Dermis microvascular lymphatic vessel endothelial cell (primary cell): ENCODE results near the gene CA12. TPM values are rescaled to one million over a fixed set of nuclear protein-coding genes. Genes with fewer than 3 reads are reported as not detected.

Experiments used
- DNase-seq, 2 donors: peaks; one replicate each; pipeline versions ENCODE4 v3.0.0 to v3.0.0-alpha.2; 2010; ENCODE audit warnings: low read depth in 2 of 2
- total RNA-seq: library from RNA; depleted of rRNA; stranded (reverse); fragments of >200 nt; gene quantifications from 2 replicates; pipeline ENCODE4 v1.2.1, GENCODE V29; 2014

The CA12 gene
- total RNA-seq, 1 donor from 2014 or later: 0.13 TPM

DNA sequence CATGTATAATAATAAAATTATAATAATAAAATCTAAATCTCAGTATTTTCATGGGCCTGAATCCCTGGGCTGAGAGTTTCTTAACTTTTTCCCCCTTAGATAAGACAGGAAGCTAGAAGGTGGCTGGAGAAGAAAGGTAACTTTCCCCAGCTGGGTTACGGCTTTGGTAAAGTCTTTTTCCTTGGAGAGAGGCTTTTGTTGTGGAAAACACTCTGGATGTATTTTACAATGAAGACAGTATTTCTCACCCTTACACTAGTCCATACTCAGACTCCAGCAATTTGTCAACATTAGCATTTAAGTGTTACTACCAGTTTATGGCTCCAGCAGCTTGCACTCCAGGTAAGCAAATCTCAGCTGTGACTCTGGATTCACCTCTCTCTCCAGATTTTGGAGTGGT is 69.4 kb downstream of the CA12 start:
- DNase-seq: no peak

DNA sequence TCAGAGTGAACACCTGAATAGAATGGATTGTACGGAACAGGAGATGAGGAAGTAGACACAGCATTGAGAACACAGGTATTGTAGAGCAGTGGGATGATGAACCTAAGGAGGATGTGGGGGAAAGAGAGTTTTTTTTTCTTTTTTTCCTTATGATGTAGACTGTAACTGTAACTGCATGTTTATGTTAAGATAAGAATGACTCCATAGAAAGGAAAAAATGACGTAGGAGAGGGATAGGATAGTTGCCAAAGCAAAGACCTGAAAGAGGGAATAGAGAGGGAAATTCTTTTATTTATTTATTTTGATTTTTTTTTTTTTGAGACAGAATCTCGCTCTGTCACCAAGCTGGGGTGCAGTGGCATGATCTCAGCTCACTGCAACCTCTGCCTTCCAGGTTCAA is 71.0 kb downstream of the CA12 start:
- no peak for DNase-seq

DNA sequence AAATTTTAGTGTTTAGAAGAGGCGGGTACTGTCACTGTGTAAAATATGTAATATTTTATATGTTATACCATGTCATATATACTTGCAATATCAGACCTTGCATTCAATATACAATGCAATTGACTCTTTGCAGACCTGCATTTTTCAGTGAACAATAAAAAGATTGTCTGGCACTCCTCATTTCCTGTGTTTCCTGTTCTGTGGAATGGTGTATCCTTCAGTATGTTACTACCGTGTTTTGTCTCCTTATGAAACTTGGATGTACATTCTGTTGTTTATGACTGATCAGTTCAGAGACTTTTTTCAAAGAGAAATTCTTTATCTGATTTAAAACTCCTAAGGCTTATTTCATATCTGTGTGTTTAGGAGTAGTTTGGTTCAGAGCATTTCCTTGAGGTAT is 72.7 kb downstream of the CA12 start:
- peak; percentile 22 to 74 for DNase-seq

DNA sequence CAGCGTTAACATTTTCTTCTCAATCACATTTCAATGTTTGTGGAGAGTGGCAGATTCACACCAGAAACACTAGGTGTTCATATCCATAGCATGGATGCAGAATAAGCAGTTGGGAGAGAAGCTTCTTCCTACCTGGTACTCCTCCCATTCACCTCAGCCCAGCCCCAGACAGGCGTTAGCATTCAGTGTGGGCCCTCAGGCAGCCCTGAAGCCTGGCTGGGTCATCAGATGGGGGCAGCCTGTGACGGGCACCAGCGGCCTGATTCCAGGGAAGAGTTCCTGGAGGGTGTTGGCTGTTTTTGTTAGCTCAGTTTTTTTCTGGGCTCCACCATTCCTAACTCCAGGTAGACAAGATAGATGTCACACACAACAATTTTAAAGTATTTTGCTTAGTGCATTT is 73.2 kb downstream of the CA12 start:
- DNase-seq: no peak

DNA sequence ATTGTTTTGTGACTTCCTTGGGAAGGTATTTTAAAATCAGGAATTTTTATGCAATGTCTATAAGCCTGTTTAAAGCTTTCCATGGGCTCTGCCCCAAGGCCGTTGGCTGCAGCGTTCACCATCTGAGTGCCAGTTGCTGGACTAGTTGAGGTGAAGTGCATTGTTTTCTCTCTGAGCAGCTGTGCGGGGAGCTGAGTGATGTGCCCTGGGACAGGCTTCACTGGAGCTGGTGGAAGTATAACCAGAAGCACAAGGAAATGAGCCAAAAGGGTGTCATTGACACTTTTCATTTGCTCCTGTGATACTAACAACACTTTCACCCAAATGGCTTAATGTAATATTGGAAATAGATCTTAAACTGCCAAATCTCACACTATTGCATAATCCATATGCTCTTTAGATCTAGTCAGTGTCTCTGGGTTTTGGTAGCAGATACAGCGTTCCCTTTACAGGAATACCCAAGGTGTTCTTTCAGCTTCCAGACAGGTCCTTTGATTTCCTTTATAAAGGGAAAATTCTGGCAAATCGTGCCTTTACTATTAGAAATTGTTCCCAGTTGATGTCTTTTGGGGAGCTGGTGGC is 75.1 kb downstream of the CA12 start:
- DNase-seq: no peak

DNA sequence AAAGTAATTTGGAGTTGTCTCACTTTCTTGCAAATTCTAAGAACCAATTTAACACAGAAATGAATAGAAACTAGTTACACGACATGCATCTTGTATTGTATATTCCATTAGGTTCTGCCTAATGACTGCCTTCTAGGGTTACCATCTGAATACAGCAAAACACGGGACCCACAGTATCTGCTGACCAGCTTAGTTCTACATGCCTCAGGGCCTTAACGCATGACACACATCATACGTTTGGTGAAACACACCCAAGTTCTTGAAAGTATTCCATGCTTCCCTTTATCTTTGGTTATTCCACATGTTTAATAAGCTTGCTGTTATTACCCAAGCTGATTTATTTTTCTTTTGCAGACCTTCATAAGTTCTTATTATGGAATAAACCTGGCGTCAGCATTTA is 76.4 kb downstream of the CA12 start:
- DNase-seq: no peak

DNA sequence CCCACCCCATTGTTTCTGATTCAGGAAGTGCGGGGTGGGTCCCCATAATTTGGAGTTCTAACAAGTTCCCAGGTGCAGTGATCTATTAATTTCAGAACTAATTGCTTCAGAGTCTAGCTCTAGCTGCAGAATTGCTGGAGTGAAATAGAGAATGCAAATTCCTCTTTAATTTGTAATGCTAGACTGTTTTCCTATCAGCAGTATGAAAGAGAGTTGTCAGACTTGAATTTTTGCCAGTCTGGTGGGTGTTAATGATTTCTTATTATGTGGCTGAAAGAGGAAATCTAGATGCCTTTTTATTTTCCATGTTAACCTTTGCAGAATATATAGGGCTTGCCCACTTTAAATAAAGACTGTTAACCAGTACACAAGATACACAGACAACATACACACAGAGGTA is 80.6 kb downstream of the CA12 start:
- DNase-seq: no peak

DNA sequence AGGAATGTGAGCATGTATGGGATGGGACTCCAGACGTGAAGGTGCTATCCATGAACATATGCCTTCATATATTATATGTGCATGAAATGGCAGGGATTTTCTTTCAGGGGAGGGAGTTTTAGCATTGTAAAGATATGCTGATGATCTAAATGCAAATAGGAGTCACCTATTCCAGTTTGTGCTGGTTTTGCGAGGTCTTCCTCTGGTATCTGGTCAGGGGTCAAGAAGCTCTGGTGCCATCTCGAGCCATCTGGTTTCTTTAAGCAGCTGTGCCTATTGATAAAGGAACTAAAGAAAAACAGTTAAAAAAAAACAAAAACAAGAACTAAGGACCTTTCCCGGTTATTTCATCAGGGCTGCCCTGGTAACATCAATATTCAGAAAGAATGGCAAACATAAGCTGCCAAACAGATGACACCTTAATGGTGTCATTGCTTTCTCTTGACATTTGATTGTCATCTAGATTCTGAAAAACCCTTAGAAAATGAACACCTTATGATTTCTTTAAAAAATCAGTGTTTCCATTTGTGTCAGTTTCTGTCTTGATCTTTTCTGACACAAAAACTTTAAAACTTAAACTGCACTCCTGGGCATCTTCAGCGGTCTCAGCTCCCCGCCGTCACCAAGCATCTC is 81.6 kb downstream of the CA12 start:
- DNase-seq: no peak

DNA sequence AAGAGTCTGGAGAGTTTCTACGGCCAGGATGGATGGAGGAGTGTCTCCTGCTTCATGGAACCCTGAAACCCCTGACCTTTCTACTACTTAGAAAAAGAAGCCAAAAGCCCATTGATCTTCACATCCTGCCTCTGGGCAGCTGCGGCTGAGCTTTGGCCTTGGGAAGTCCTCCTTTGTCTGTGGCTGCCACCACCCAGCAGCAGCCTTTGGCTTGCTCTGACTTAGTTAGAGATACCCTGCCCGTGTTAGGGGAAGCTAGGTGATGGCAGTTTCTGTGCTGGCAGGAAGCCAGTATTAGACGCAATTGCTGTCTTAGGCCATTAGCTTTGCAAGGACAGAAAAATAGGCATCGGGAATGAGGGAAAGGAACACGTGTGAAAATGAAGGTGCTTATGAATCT is 85.5 kb downstream of the CA12 start:
- peak in 1 of 2 donors; percentile 37 for DNase-seq

DNA sequence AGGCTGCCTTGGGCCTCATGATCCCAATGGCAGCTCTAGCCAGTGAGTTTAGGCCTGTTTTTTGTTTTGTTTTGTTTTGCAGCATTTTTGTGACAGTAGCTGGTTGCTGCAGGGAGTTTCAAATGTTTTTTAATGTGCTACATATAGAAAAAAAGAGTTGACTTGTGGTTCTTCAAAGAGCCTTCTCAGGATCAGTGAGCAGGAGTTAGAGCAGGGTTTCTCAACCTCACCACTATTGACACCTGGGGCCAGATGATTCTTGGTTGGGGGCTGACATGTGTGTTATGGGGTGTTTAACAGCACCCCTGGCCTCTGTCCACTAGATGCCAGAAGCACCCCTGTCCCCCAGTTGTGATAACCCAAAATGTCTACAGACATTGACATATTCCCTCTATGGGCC is 86.3 kb downstream of the CA12 start:
- DNase-seq: no peak

DNA sequence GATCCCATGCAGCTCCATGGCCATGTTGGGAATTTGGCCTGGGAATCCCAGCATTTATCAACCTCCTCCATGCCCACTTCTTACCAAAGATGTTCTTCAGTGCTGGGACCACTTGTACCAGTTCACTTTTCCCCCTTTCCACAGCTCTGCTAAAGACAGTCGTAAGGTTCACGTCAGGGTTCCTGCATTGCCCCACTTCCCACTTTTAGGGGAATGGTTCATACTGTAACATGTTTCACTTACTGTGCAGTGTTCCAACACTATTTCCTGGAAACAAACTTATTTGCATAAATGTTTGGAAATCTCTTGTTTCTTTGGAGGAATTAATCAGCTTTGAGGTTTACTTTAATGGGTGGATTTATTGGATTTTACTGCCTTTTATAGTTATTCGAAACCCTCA is 87.3 kb downstream of the CA12 start:
- no peak for DNase-seq

DNA sequence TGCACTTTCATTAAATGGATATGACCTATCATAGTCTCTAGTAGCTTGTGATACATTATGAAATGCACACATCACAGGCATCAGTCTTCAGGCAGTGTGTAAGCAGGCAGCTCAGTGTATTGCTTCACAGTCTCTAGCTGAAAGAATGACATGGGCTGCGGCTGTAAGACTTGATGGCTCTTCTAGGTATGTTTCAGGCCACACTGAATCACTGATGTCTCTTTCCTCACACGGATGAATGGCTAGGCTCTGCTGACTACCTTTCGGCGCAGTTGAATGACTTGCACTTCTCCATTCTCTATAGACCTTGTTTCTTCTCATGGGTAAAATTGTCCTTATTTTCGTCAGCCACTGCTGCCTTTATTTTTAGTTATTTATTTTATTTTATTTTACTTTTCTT is 88.9 kb downstream of the CA12 start:
- DNase-seq: no peak

DNA sequence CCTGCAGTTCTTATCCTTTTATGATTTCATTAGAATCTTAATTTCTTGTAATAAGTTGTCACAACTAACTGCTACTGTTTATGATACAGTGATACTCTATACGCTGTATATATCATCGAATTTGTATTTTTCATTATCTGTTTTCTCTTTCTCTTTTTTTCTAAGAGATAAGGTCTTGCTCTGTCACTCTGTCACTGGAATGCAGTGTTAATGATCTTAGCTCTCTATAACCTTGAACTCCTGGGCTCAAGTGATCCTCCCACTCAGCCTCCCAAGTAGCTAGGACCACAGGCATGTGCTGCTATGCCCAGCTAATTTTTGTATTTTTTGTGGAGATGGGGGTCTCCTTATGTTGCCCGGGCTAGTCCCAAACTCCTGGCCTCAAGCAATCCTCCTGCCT is 89.4 kb downstream of the CA12 start:
- DNase-seq: no peak

DNA sequence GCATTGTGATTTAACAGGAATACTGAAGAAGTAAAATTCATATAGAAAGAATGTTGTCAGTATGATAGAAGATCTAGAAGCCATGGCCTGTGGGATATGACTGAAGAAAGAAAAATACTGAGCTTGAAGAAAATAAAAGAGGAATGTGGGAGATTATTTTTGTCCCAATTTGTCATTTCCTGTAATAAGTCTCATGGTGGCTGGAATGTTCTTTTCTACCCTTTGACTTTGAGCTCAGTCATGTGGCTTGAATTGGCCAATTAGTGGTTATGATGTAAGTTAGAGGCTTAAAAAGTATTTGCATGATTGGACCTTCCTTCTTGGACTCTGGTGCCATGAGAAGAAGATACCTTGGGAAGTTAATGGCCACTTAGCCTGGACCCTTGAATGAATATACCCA is 90.1 kb downstream of the CA12 start:
- peak; percentile 63 to 84 for DNase-seq

DNA sequence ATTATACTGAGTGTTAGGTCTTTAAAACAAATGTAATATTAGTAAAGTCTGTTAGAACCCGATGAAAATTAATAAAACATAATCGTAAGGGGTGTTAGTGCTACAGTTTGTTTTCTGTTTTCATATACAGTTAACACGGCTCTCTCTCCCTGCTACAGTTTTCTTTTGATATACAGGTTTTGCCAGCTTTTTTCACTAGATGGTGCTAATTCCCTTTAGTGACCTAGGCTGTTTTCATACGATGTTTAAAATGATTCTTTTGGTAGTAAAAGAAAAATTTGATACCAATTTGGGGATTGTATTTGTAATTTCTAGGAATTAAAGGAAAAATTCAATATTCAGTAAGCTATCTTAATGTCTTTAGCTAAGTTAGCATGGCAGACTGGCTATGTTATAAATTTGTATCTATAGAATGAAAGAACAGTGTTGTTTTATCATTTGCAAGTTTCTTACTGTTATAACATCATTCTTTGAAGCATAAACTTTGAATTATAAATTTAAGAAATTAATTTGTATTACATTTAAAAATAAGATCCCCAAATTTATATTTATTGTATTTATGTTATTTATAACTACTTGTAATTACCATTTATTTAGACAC is 92.8 kb downstream of the CA12 start:
- peak; percentile 61 to 76 for DNase-seq

DNA sequence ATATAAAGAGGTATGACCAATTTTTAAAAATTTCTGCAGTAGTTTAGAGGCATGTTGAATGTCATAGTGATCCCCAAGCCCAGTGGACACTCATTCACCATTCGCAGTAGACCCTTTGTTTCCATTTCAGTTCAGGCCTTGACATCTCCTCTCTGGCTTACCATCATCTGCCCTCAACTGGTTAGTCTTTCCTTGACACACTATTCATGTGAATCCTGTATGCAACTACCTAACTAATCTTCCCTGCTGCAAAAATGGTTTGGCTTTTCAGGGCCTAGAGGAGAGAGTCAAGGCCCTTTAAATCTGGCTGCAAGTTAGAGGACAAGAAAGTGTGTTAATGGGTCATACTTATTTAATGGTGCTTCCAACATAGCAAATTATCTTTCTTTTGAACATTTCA is 93.3 kb downstream of the CA12 start:
- DNase-seq: peak in 1 of 2 donors; percentile 25

DNA sequence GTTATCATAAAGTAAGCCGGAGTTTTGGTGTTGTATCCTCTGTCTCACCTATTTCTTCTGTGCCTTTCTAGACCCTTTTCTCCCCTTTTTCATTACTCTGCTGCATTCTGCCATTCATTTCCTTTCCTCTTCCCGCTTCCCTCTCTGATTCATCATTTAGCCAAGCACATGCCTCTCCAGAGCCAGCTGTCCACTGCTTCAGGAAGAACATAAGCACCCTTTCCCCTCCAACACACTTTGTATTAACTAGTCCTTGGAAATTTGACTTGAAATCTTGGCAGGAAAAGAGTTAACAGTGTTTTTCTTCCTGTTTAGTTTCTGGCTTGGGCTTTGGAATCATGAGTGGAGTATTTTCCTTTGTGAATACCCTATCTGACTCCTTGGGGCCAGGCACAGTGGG is 94.5 kb downstream of the CA12 start:
- peak; percentile 31 to 84 for DNase-seq

DNA sequence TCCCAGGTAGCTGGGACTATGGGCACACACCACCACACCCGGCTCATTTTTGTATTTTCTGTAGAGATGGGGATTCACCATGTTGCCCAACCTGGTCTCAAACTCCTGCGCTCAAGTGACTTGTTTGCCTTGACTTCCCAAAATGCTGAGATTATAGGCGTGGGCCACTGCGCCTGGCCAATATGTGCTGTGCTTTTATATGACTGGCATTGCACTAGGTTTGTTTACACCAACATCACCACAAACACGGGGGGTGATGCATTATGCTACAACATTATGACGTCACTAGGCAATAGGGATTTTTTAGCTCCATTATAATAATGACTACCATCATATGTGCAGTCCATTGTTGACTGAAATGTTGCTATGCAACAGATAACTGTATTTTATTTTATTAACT is 97.3 kb downstream of the CA12 start:
- DNase-seq: no peak

DNA sequence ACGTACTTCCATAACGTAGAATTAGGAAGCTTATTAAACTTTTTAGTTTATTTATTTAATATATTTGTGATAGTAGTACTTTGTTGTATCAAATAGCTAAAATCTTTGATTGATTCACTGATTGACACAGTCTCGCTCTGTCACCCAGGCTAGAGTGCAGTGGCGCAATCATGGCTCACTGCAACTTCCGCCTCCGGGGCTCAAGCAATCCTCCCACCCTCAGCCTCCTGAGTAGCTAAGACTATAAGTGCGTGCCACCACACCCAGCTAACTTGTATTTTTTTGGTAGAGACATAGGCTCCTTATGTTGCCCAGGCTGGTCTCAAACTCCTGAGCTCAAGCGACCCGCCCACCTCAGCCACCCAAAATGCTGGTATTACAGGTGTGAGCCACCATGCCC is 98.5 kb downstream of the CA12 start:
- DNase-seq: no peak

DNA sequence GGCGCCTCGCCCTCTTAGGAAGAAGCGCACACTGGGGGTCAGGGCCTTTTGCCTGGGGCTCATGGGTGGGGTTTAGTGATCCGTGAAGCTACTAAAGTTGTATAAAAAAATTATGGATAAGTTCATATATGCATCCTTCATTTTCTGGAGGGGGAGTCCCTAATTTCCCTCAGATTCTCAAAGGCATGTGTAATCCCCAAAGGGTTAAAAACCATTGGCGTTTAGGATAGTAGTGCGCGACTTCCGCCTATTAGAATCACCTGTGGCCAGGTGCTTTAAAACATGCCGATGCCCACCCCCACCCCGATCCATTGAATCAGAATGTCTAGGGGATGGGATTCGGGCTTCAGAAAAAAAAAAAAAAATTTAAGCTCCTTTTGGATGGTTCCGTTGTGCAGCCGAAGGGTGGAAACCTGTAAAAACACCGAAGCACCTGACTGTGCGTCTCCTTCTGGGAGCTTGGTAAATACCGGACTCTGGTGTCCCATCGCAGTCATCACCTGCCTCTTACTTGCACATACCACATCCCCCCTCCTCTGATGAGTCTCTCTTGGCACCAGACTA is 103.7 kb downstream of the CA12 start:
- no peak for DNase-seq

DNA sequence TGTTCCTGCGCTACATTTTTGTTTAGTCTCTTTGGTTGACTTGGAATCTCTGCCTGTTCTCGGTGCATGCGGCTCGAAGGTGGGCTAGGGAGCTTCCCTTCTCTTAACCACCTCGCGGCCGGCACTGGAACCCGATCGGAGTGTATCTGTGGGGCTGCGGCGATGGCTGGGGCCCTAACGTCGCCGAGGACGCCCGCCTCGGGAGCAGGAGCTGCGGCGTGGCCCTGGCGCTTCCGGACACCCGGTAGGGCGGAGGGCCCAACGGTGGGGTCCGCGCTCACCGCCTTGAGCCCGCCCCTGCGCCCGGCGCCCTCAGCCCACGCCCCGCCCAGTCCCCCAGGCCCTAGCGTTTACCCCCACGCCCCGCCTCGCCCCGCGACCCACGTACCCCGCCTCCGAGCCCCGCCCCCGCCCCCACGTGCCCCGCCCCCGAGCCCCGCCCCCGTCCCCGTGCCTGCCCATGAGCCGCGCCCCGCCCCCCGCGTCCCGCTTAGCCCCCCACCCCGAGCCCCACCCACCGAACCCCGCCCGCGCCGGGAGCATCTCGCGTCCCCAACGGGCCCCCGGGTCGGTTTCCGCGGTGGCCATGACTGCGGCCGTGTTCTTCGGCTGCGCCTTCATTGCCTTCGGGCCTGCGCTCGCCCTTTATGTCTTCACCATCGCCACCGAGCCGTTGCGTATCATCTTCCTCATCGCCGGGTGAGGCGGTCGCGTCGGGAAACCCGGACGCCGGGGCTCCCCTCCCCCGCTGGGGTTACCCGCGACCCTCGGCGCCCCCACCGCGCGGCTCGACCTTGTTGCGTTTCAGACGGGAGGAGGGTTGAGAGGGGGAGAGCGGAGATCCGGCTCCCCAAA is 104.4 kb downstream of the CA12 start, which contains the start of gene APH1B:
TSS of gene APH1B (plus strand) at position 568 of the 855 bp plus-strand sequence. CDS start at position 587, 19 bp downstream.
- peak in 1 of 2 donors; percentile 80 for DNase-seq
